RPMI7951 (cell line): ENCODE results near the gene RASA1. TPM values are rescaled to one million over a fixed set of nuclear protein-coding genes. Genes with fewer than 3 reads are reported as not detected.
"Not testable (repeated sequence)": the region's sequence is repeated elsewhere in the genome, so short reads cannot be mapped to it uniquely, and the experiment has no call there.

Source experiments
- DNase-seq: peaks from one replicate; pipeline ENCODE4 v3.0.0-alpha.2; 2012; ENCODE audit warnings: low read depth
- total RNA-seq: library from RNA; depleted of rRNA; stranded (reverse); fragments of >200 nt; shearing (Covaris generic); gene quantifications from 2 replicates; pipeline ENCODE4 v1.2.3, GENCODE V29; 2014

Gene RASA1
- total RNA-seq, 1 experiment from 2014 or later = 44.6 TPM

GRCh38 chr5:87282269-87282668 is 14.6 kb downstream of the RASA1 start:
- DNase-seq = no peak

GRCh38 chr5:87287266-87287665 is 19.6 kb downstream of the RASA1 start:
- DNase-seq = not testable (repeated sequence)

- no peak for DNase-seq
These were observed 31.1 kb downstream of the RASA1 start for GRCh38 chr5:87298692-87299362.

GRCh38 chr5:87300176-87300575 is 32.5 kb downstream of the RASA1 start:
- DNase-seq = peak; percentile 37

GRCh38 chr5:87300744-87301143 is 33.1 kb downstream of the RASA1 start:
- DNase-seq = peak; percentile 95

GRCh38 chr5:87302061-87302460 is 34.4 kb downstream of the RASA1 start:
- peak; percentile 18 for DNase-seq

DNA sequence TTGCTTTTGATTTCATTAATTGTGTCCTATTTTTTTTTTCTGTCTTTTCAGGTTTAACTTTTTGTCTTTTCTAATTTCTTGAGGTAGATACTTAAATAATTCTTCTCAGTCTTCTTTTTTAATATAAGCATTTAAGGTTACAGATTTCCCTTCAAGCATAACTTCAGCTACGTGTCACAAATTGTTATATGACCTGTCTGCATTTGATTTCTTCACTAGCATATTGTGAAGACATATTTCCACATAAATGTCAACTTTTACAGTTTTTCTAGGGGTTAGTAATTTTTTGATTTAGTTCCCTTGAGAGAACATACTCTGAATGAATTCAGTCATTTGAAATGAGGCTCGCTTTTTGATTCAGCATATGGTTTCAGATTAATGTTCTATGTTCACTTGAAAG is 35.6 kb downstream of the RASA1 start:
- no peak for DNase-seq

GRCh38 chr5:87306090-87306489 is 38.4 kb downstream of the RASA1 start:
- not testable (repeated sequence) for DNase-seq

GRCh38 chr5:87307796-87308423 is 40.2 kb downstream of the RASA1 start:
- DNase-seq = no peak

DNA sequence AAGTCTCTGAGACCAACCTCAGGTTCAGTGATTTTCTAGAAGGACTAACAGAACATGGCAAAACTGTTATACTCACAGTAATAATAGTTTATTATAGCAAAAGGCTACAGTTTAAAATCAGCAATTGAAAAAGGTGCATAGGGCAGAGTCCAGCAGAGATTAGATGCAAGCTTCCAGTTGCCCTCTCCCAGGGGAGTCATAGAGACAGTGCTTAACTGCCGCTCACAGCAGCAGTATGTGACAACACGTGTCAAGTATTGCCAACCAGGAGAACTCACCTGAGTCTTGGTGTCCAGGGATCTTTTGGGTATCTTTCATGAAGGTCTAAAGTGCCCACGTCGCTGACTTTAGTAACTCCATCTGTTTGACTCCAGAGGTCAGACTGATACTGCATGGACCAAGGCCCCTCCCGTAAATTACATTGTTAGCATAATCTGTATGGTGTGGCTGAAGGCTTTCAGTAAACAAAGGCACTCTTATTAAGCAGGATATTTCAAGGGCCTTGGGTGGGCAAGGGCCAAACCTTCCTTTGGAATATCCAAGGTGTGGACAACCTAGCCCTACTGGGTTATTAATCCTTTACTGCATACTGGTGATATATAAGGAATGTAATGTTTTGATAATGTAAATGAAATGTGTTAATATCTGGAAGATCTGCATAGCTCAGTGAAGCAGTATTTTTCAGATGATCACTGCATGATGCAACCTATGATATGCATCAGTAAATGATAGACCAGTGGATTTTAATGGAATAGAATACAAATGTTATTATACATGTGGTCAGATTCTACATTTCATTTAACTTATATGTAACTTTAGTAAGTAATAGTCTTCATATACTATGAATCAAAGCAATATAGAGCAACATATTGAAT is 44.0 kb downstream of the RASA1 start:
- no peak for DNase-seq

- DNase-seq = no peak
These were observed 45.5 kb downstream of the RASA1 start for GRCh38 chr5:87313216-87313615.

- DNase-seq = no peak
These were observed 51.8 kb downstream of the RASA1 start for GRCh38 chr5:87319469-87319868.

DNA sequence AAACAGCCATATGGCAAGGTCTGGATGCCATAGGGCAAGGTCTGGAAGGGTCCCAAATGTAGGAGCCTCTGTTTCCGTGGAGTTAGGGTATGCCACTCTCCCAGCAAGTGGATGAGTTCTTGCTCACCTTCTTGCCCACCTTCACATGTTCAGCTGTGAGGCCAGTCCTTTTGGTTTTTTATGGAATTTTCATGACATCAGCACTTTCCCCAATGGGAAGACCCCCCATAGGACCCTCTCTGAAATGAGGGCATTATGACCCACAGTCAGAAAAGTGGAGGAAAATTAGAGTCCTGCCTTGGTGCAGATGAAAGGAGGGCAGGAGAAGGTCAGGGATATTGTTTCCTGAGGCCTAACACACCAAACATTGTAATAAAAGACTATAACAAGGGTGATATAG is 53.9 kb downstream of the RASA1 start:
- no peak for DNase-seq

GRCh38 chr5:87322381-87322780 is 54.7 kb downstream of the RASA1 start:
- no peak for DNase-seq

DNA sequence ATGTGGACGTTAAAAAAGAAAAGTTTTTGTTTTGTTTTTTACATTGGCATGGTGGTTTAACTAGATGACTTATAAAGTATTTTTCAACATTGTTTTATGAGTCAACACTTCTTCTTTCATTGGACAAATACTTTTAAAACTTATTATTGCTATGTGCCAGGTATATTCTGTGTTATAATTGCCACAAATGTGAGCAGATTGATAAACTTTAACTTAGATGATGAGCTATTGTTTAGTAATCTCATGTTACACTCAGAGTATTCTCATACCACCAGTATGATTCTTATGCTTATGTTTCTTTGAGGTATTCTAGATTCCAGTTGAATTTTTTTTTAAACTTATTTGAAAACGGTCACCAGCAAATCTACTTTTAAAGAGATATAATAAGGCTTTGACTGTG is 60.3 kb downstream of the RASA1 start:
- DNase-seq = no peak

DNA sequence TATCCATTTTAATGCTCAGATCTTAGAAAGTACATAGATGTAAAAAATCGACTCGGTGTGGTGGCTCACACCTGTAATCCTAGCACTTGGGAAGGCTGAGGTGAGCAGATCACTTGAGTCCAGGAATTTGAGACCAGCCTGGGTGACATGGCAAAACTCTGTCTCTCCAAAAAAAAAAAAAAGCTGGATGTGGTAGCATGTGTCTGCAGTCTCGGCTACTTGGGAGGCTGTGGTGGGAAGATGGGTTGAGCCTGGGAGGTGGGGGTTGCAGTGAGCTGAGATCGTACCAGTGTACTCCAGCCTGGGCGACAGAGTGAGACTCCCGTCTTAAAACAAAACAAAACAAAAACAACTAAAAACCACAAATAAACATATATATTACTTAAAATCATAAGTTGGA is 61.4 kb downstream of the RASA1 start:
- DNase-seq = no peak

DNA sequence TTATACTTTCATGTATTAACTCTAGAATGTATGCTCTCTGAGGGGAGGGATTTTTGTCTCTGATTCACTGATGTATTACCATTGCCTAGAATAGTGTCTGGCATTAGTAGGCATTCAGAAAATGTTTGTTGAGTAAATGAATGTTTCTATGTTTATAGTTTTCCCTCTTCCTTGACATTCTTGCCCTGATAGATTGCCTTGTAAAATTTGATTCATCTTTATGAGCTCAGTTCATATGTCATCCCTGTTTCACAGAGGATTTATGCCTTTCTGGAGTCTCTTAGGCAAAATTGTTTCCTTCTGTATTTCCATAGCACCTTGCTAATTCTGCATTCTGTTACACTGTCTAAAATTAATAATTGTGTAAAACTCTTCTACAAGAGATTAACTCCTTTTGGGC is 72.3 kb downstream of the RASA1 start:
- no peak for DNase-seq

GRCh38 chr5:87340716-87341115 is 73.0 kb downstream of the RASA1 start:
- no peak for DNase-seq

- no peak for DNase-seq
These were observed 79.6 kb downstream of the RASA1 start for GRCh38 chr5:87347272-87347671.

DNA sequence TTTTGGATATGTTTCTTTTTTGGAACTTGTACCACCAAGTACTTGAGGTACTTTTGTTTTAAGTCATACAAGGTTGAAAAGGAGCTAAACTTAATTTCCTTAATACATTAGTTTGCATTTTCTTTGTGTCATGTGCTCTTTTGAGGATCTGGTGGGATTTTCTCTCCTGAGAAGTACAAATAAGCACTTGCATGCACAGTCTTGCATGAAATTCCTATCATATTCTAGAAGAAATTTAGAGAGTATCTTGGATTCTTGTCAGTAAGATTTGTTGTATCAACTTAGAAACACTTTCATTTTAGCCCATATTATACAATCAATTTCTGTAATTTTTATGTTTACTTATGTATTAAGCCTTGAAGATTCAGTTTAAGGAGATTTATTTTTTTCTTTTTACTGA is 80.2 kb downstream of the RASA1 start:
- no peak for DNase-seq

DNA sequence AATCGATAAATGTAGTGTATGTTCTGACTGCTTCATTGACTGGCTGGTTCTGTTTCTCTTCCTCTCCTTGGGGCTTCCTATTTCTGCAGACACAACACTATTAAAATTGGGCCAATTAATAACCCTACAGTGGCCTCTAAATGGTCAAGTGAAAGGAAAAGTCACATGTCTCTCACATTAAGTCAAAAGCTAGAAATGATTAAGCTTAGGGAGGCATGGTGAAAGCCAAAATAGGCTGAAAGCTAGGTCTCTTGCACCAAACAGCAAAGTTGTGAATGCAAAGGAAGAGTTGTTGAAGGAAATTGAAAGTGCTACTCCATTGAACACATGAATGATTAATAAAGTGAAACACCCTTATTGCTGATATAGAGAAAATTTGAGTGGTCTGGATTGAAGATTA is 86.8 kb downstream of the RASA1 start:
- no peak for DNase-seq

DNA sequence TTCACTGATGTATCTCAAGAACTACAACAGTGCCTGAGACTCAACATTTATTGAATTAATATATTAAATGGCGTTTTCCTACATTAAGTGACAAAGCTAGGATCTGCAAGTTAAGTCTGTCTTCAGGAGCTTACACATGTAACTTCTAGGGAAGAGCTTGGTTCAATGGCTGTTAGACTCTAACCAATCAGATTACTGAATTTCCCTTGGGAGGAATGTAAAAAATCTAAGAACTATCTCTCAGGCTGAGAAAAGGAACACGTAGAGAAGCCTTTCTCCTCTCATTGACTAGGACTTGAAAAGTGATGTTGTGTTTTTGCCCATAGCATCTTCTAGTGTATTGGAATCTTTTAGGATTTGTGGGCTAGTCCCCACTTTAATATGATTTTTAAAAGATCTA is 91.4 kb downstream of the RASA1 start:
- no peak for DNase-seq

GRCh38 chr5:87360132-87360531 is 92.4 kb downstream of the RASA1 start:
- DNase-seq = no peak
